ENCODE measurements around the gene RASAL2. TPM values are rescaled to one million over a fixed set of nuclear protein-coding genes. Genes with fewer than 3 reads are reported as not detected.

Gene RASAL2
- total and polyA plus RNA-seq, 4 experiments from 2014 or later = 0.28 to 0.32 TPM; not detected in 2

DNA sequence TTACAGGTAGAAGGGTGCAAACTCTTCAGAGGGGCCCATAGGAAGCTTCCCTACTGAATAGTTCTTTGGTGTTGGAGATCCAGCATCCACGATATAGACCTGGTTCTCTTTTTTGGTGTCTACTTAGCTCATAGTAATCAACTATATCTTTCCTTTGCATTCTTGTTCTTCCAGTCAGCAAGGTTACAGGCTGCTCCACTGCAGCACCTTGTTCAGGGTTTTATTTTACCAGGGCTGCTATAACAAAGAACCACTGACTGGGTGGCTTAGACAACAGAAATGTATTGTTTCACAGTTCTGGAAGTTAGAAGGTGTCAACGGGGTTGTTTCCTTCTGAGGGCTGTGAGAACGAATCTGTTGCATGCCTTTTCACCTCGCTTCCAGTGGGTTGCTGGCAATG is 266.5 kb downstream of the RASAL2 start:
- Mint-ChIP-seq H3K27ac (no peak overlapping the region), H3K36me3 (no peaks in the 10 kb centered on the region), H3K9me3 (peaks cover 0 to 3% (median 0%) of the 10 kb centered on the region in 8 donors), H3K27me3 (peaks cover 0 to 2% of the 10 kb centered on the region in 2 donors), H3K4me3 (no peak overlapping the region), H3K4me1 (no peaks in the 10 kb centered on the region)
- intact Hi-C loops (cut with micrococcal nuclease) = no loop called here
- Histone ChIP-seq H3K9me3 (ENCODE audit: control insufficient read depth in 1 of 2, low read length in 2 of 2) (no peaks in the 10 kb centered on the region), H3K4me1 (ENCODE audit: insufficient read depth, low read length) (no peaks in the 10 kb centered on the region), H3K27me3 (ENCODE audit: insufficient read depth, low read length) (no peaks in the 10 kb centered on the region), H3K36me3 (ENCODE audit: insufficient read depth, low read length) (no peaks in the 10 kb centered on the region), H3K27ac (ENCODE audit: low read depth, low read length) (no peak overlapping the region), H3K4me3 (ENCODE audit: low read length in 2 of 2) (no peak overlapping the region)
- POLR2A ChIA-PET (ENCODE audit: partially characterized antibody) = no interaction called here
- no peak for DNase-seq
- CTCF ChIA-PET (ENCODE audit: partially characterized antibody) = no interaction called here

- H3K4me3 ChIP-seq (ENCODE audit: low read length in 2 of 2) = no peak overlapping the region
- intact Hi-C loops (cut with micrococcal nuclease) = no loop called here
- H3K36me3 Mint-ChIP-seq = no peaks in the 10 kb centered on the region
Observed at GRCh38 chr1:178361847-178362246, 267.9 kb downstream of the RASAL2 start.

DNA sequence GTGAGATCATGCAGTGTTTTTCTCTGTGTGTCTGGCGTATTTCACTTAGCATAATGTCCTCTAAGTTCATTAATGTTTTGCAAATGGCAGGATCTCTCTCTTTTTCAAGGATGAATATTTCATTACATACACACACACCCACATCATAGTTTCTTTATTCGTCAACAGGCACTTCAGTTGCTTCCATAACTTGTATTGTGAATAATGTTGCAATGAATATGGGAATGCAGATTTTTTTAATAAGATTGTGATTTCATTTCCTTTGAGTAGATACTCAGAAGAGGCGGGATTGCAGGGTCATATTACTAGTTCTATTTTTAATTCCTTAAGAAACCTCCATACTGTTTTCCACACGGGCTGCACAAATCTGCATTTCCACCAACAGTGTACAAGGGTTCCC is 268.8 kb downstream of the RASAL2 start:
- no peak for DNase-seq
- POLR2A ChIA-PET (ENCODE audit: partially characterized antibody) = no interaction called here
- Histone ChIP-seq H3K27me3 (ENCODE audit: insufficient read depth, low read length) (no peaks in the 10 kb centered on the region), H3K27ac (ENCODE audit: low read depth, low read length) (no peak overlapping the region), H3K9me3 (ENCODE audit: control insufficient read depth in 1 of 2, low read length in 2 of 2) (no peaks in the 10 kb centered on the region), H3K4me1 (ENCODE audit: insufficient read depth, low read length) (no peaks in the 10 kb centered on the region), H3K4me3 (ENCODE audit: low read length in 2 of 2) (no peak overlapping the region), H3K36me3 (ENCODE audit: insufficient read depth, low read length) (no peaks in the 10 kb centered on the region)
- Mint-ChIP-seq H3K27ac (peak overlapping the region in 1 of 7 donors; percentile 18), H3K4me3 (no peak overlapping the region), H3K9me3 (peaks cover 0 to 3% (median 0%) of the 10 kb centered on the region in 8 donors), H3K27me3 (peaks cover 2% of the 10 kb centered on the region in 2 donors), H3K4me1 (no peaks in the 10 kb centered on the region), H3K36me3 (no peaks in the 10 kb centered on the region)
- CTCF ChIA-PET (ENCODE audit: partially characterized antibody) = no interaction called here
- intact Hi-C loops (cut with micrococcal nuclease) = no loop called here

More at GRCh38 chr1:178361847-178362246, 267.9 kb downstream of the RASAL2 start:
- CTCF ChIA-PET (ENCODE audit: partially characterized antibody) = no interaction called here
- no peaks in the 10 kb centered on the region for H3K4me1 Mint-ChIP-seq
- no peaks in the 10 kb centered on the region for H3K4me1 ChIP-seq (ENCODE audit: insufficient read depth, low read length)
- DNase-seq = no peak
- H3K9me3 ChIP-seq (ENCODE audit: control insufficient read depth in 1 of 2, low read length in 2 of 2) = no peaks in the 10 kb centered on the region
- peaks cover 0 to 2% of the 10 kb centered on the region in 2 donors for H3K27me3 Mint-ChIP-seq
- no peak overlapping the region for H3K4me3 Mint-ChIP-seq
- H3K9me3 Mint-ChIP-seq = peaks cover 0 to 3% (median 0%) of the 10 kb centered on the region in 8 donors
- no peak overlapping the region for H3K27ac ChIP-seq (ENCODE audit: low read depth, low read length)
- H3K27me3 ChIP-seq (ENCODE audit: insufficient read depth, low read length) = no peaks in the 10 kb centered on the region
- H3K27ac Mint-ChIP-seq = no peak overlapping the region
- no peaks in the 10 kb centered on the region for H3K36me3 ChIP-seq (ENCODE audit: insufficient read depth, low read length)
- POLR2A ChIA-PET (ENCODE audit: partially characterized antibody) = no interaction called here

DNA sequence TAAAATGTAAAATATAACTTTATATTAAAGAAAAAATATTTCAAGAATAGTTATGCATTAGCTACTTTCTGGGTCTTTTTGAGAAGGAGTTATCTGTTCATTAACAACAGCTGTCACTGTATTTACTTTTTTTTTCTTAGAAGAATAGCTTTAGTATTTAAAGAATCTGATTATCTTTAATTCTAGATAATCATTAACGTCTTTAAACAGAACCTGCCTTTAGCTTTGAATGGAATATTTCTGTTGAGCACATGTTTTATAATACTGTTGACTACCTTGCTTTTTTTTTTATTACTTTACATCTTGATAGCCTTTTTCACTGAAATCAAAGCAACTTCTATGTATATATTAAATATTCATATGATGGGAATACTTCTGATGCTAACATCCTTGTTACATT is 270.9 kb downstream of the RASAL2 start:
- no peak overlapping the region for H3K4me3 Mint-ChIP-seq
- H3K4me1 Mint-ChIP-seq = peaks cover 0 to under 1% (median 0%) of the 10 kb centered on the region in 4 donors
- CTCF ChIA-PET (ENCODE audit: partially characterized antibody) = no interaction called here
- H3K9me3 Mint-ChIP-seq = no peaks in the 10 kb centered on the region
- no peak for DNase-seq
- POLR2A ChIA-PET (ENCODE audit: partially characterized antibody) = interaction anchor here (0.5 kb wide), 1 partner anchor 40 kb away, joined by 3 read pairs; no protein-coding TSS in a partner anchor
- Histone ChIP-seq H3K9me3 (ENCODE audit: control insufficient read depth in 1 of 2, low read length in 2 of 2) (no peaks in the 10 kb centered on the region), H3K4me1 (ENCODE audit: insufficient read depth, low read length) (no peaks in the 10 kb centered on the region), H3K4me3 (ENCODE audit: low read length in 2 of 2) (no peak overlapping the region), H3K27ac (ENCODE audit: low read depth, low read length) (no peak overlapping the region), H3K27me3 (ENCODE audit: insufficient read depth, low read length) (no peaks in the 10 kb centered on the region), H3K36me3 (ENCODE audit: insufficient read depth, low read length) (no peaks in the 10 kb centered on the region)
- H3K27me3 Mint-ChIP-seq = peaks cover 2% of the 10 kb centered on the region in 2 donors
- H3K36me3 Mint-ChIP-seq = no peaks in the 10 kb centered on the region
- intact Hi-C loops (cut with micrococcal nuclease) = no loop called here
- no peak overlapping the region for H3K27ac Mint-ChIP-seq

DNA sequence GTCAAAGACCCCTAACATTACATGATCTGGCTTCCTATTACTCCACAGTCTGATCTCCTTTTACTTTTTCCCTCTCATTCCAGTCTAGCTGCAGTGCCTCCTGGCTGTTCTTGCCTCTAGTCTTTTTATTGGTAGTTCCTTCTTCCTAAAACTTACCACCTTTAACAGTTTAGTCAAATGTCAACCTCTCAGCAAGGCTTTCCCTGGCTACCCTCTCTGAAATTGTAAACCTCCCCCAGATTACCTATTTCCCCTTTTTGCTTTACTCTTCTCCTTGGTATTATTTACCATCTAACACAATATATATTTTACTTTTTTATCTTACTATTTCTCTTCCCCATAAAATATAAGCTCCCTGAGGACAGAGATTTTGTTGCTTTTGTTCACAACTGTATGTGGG is 273.2 kb downstream of the RASAL2 start:
- H3K27me3 ChIP-seq (ENCODE audit: insufficient read depth, low read length) = no peaks in the 10 kb centered on the region
- no peaks in the 10 kb centered on the region for H3K4me1 ChIP-seq (ENCODE audit: insufficient read depth, low read length)
- no peak overlapping the region for H3K4me3 ChIP-seq (ENCODE audit: low read length in 2 of 2)
- Mint-ChIP-seq H3K9me3 (no peaks in the 10 kb centered on the region), H3K27me3 (peaks cover 2% of the 10 kb centered on the region in 2 donors), H3K36me3 (no peaks in the 10 kb centered on the region), H3K4me1 (peaks cover 0 to 3% (median 0%) of the 10 kb centered on the region in 4 donors), H3K27ac (no peak overlapping the region), H3K4me3 (no peak overlapping the region)
- H3K36me3 ChIP-seq (ENCODE audit: insufficient read depth, low read length) = no peaks in the 10 kb centered on the region
- no peak overlapping the region for H3K27ac ChIP-seq (ENCODE audit: low read depth, low read length)
- DNase-seq = no peak
- H3K9me3 ChIP-seq (ENCODE audit: control insufficient read depth in 1 of 2, low read length in 2 of 2) = no peaks in the 10 kb centered on the region
- POLR2A ChIA-PET (ENCODE audit: partially characterized antibody) = no interaction called here
- CTCF ChIA-PET (ENCODE audit: partially characterized antibody) = no interaction called here
- intact Hi-C loops (cut with micrococcal nuclease) = no loop called here

DNA sequence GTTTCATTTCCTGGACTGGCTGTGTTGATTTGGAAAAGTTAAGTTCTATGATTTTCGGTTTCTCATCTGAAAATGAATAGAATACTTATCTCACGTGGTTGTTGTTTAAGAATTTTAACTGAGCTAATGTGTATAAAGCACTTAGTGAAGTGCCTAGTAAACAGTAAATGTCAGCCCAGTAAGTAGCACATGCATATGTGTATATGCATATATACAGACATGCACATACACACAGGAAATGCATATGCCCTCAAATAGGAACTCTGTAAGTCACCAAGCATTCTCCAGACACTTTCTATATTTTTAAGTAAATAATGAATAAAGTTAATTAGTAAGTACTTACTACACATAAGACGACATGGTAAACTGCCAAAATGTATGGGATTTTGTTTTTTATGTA is 274.3 kb downstream of the RASAL2 start:
- Histone ChIP-seq H3K27ac (ENCODE audit: low read depth, low read length) (no peak overlapping the region), H3K27me3 (ENCODE audit: insufficient read depth, low read length) (no peaks in the 10 kb centered on the region), H3K4me3 (ENCODE audit: low read length in 2 of 2) (no peak overlapping the region), H3K36me3 (ENCODE audit: insufficient read depth, low read length) (no peaks in the 10 kb centered on the region), H3K4me1 (ENCODE audit: insufficient read depth, low read length) (no peaks in the 10 kb centered on the region), H3K9me3 (ENCODE audit: control insufficient read depth in 1 of 2, low read length in 2 of 2) (no peaks in the 10 kb centered on the region)
- intact Hi-C loops (cut with micrococcal nuclease) = no loop called here
- POLR2A ChIA-PET (ENCODE audit: partially characterized antibody) = no interaction called here
- Mint-ChIP-seq H3K4me1 (peaks cover 0 to 3% (median 0%) of the 10 kb centered on the region in 4 donors), H3K4me3 (no peak overlapping the region), H3K27ac (no peak overlapping the region), H3K27me3 (peaks cover 2% of the 10 kb centered on the region in 2 donors), H3K9me3 (peaks cover 0 to under 1% (median 0%) of the 10 kb centered on the region in 8 donors), H3K36me3 (no peaks in the 10 kb centered on the region)
- CTCF ChIA-PET (ENCODE audit: partially characterized antibody) = no interaction called here
- no peak for DNase-seq

GRCh38 chr1:178371235-178371634 is 277.3 kb downstream of the RASAL2 start:
- H3K4me3 ChIP-seq (ENCODE audit: low read length in 2 of 2) = no peak overlapping the region
- Mint-ChIP-seq H3K9me3 (peaks cover 0 to 4% (median 0%) of the 10 kb centered on the region in 8 donors), H3K4me3 (no peak overlapping the region), H3K27me3 (peaks cover 2 to 3% of the 10 kb centered on the region in 2 donors), H3K36me3 (no peaks in the 10 kb centered on the region), H3K4me1 (peaks cover 0 to 3% (median 0%) of the 10 kb centered on the region in 4 donors), H3K27ac (no peak overlapping the region)
- no peaks in the 10 kb centered on the region for H3K4me1 ChIP-seq (ENCODE audit: insufficient read depth, low read length)
- H3K9me3 ChIP-seq (ENCODE audit: control insufficient read depth in 1 of 2, low read length in 2 of 2) = no peaks in the 10 kb centered on the region
- no peak overlapping the region for H3K27ac ChIP-seq (ENCODE audit: low read depth, low read length)
- no peaks in the 10 kb centered on the region for H3K36me3 ChIP-seq (ENCODE audit: insufficient read depth, low read length)
- CTCF ChIA-PET (ENCODE audit: partially characterized antibody) = no interaction called here
- POLR2A ChIA-PET (ENCODE audit: partially characterized antibody) = no interaction called here
- no peak for DNase-seq
- intact Hi-C loops (cut with micrococcal nuclease) = no loop called here
- H3K27me3 ChIP-seq (ENCODE audit: insufficient read depth, low read length) = no peaks in the 10 kb centered on the region

GRCh38 chr1:178371933-178372388 is 278.1 kb downstream of the RASAL2 start:
- ChIA-PET CTCF (ENCODE audit: partially characterized antibody) (no interaction called here), POLR2A (ENCODE audit: partially characterized antibody) (no interaction called here)
- Mint-ChIP-seq H3K27me3 (peaks cover 2 to 3% of the 10 kb centered on the region in 2 donors), H3K27ac (no peak overlapping the region), H3K36me3 (no peaks in the 10 kb centered on the region), H3K4me3 (no peak overlapping the region), H3K9me3 (peaks cover 0 to 4% (median 0%) of the 10 kb centered on the region in 8 donors), H3K4me1 (peaks cover 0 to 3% (median 0%) of the 10 kb centered on the region in 4 donors)
- H3K27me3 ChIP-seq (ENCODE audit: insufficient read depth, low read length) = no peaks in the 10 kb centered on the region
- intact Hi-C loops (cut with micrococcal nuclease) = no loop called here
- no peak for DNase-seq
- no peak overlapping the region for H3K4me3 ChIP-seq (ENCODE audit: low read length in 2 of 2)
- H3K9me3 ChIP-seq (ENCODE audit: control insufficient read depth in 1 of 2, low read length in 2 of 2) = no peaks in the 10 kb centered on the region
- H3K36me3 ChIP-seq (ENCODE audit: insufficient read depth, low read length) = no peaks in the 10 kb centered on the region
- H3K4me1 ChIP-seq (ENCODE audit: insufficient read depth, low read length) = no peaks in the 10 kb centered on the region
- no peak overlapping the region for H3K27ac ChIP-seq (ENCODE audit: low read depth, low read length)
